T-helper 1 cell treated with Interleukin-12 subunit alpha and Interleukin-12 subunit beta and Interleukin-4 antibody, amounts not matched to agents 30 ng/mL and 1 ng/mL, for 36 hours (primary cell): ENCODE data around the gene RFX3. TPM values are rescaled to one million over a fixed set of nuclear protein-coding genes. Genes with fewer than 3 reads are reported as not detected.

Experiments used
- intact Hi-C: fragments of 100-400 bp; cut with micrococcal nuclease; formaldehyde crosslinking; loops from one replicate; pipeline ENCODE4 v1.15.1; 2024
- total RNA-seq: library from RNA; stranded (reverse); gene quantifications from 2 replicates; pipeline ENCODE4 v1.2.3, GENCODE V29; 2022

Gene RFX3
- total RNA-seq, 1 donor from 2014 or later, result 13.5 TPM

- intact Hi-C loops, result loop anchor here (2.0 to 5.0 kb wide), 4 partner anchors 284 to 1126 kb away; no protein-coding TSS in a partner anchor
Observed at GRCh38 chr9:3241290-3241689, 284.5 kb downstream of the RFX3 start.

- intact Hi-C loops, result loop anchor here (1.0 to 5.0 kb wide), 7 partner anchors 201 to 1127 kb away; no protein-coding TSS in a partner anchor
Observed at GRCh38 chr9:3240656-3241268, 285.0 kb downstream of the RFX3 start.

DNA sequence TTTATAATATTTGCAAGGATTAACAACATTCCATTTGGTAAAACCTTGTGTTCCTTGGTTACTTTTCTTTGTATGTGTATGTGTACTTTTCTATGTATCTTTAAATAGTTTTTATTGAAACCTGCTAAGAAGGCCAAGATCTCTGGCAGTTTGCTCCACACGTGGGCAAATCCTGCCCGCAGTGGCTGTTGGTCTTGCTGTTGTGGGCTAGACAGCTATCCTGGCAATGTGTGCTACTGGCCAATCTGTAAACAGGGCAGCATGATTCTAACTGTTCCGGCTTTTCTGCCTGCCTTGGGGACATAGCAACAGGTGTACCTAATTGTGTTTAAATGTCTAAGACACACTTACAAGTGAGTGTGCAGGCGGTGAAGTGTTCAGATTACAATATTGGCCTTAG lies 286.6 kb downstream of the RFX3 start:
- intact Hi-C loops, result no loop called here

DNA sequence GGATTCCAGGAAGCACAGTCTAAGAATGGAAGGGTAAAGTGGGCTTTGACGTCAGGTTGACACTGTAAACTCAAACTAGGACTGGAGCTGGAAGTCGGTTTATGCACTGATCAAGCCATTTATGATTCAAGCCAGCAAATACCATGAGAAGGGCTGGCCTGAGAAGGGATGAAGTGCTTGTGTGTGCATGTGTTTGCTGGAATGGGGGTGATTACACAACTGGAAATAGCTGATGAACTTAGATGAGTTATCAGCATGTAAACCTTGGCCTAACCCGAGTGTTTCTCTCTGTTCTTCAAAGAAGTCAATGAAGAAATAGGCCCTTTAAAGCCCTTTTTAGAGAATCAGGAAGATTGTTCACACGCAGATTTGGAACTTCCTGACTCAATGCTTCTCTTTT lies 287.6 kb downstream of the RFX3 start:
- intact Hi-C loops, result no loop called here

GRCh38 chr9:3237121-3237520 lies 288.7 kb downstream of the RFX3 start:
- intact Hi-C loops, result no loop called here

GRCh38 chr9:3235497-3235896 lies 290.3 kb downstream of the RFX3 start:
- intact Hi-C loops, result no loop called here

DNA sequence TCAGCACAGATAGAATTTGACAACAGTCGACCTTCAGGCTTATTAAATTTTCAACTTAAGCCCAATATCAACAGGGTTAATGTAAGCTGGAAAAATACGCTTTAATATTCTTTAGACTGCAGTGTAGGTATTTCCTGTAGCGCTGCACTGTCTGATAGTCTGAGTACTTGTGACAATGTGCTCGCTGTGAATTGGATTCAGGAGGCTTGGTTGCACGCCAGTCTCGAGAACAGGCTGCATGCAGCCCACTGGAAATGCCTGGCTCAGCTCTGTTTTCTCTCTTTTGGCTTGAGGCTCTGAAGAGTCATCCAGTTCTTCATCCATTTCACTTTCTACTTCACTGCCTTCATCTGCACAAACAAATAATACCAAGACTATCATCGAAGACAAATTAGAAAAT lies 300.9 kb downstream of the RFX3 start:
- intact Hi-C loops, result no loop called here

GRCh38 chr9:3215658-3216057 lies 310.1 kb downstream of the RFX3 start:
- intact Hi-C loops, result no loop called here

DNA sequence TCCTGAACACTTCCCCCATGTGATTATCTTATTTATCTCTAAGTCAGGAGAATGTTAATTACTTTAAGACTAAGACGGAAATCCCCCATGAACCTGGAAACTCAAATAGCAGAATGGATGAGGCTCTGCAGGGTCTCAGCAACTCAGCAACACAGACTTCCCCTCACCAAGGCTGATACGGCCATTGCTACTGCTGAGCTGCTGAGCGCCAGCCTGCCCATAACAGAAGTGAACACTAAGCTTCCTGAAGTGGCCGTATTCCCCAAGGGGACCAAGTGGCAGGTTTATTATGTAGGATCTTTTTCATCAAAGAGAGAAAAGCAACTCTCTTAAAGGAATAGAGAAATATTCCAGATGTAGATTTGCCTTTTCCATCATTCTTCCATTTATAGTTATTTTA lies 311.1 kb downstream of the RFX3 start:
- intact Hi-C loops, result no loop called here

DNA sequence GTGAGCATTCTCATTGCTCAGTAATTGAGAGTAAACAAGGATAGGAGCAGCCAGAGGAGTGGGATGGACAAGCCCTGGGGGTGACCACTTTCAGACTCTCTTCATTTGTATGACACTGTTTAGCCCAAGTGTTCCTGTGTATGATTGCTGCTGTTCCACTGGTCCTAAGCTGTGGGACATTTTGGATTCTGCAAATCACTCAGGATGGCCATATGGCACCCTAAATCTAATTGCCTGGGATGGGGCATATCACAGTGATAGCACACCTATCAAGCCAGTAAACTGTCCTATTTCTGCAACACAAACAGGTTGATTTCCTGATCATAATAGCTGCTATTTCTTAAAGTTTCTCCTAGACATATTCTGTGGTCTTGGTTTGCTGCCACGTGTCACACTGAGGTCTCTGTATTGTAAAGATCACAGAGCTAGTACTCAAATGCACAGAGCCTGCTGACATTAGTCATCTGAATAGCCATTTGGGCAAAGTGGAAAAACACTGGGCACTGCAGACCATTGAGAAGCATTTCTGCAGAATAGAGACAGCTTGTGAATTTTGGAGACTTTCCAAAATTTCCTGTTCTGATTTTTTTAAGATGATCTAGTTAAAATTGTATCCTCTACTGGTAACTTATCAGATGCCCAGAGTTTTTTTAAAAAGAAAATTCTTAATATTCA lies 320.2 kb downstream of the RFX3 start:
- intact Hi-C loops, result no loop called here

DNA sequence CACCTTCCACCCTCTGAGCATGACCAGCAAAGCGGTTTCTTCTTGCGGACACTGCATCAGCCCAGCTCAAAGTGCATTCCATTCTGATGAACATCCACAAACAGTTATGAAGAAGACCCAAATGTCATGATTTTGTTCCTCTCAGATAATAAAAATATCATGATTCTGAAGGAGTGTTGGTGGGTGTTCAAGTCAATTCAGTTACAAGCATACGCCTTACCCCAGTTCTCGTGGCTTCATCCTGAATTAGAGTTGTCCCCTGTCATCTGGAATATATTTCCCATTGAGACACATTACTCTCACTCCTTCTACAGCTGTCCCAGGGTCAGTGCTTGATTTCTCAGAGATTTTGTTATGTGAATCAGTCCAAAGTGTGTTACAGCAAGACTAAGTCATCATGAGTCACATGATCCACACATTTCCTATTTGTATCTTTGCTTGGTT lies 325.4 kb downstream of the RFX3 start:
- intact Hi-C loops, result no loop called here

DNA sequence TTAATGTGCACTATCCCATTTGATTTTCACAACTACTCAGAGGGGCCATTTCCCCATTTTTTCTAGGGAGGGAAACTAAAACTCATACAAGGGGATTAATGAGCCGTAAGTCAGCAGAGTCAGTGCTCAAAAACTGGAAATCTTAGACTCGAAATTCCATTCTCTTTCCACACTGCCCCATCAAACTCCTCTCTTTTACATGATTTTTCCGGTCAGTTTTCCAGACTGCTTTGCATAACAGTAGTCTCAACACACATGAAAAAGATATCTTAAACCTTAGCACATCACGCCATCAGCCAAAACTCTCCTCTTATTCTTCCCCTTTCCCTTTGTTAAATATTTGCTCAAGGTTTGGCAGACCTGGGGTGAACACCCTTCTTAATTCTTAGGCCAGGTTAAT lies 332.0 kb downstream of the RFX3 start:
- intact Hi-C loops, result no loop called here

DNA sequence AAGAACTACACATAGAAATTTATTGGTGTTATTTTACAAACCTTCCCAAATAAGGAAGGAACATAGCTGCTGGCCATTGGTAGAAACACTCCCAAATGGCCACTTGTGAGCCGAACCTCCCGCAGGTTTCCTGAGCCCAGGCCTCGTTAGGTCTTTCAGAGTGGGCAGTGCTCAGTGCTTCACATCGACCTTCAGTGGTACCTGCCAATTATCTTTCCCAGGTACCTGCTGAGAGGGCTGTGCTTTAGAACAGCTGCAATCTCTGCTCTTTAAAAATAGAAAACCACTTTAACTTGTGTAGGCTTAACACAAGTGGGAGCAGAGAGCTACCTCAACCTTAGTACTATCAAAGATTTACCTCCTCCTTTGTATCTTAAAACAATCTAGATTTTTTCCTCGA lies 334.1 kb downstream of the RFX3 start:
- intact Hi-C loops, result no loop called here

- intact Hi-C loops, result no loop called here
Observed at GRCh38 chr9:3189113-3189861, 336.5 kb downstream of the RFX3 start.

GRCh38 chr9:3186751-3187150 lies 339.1 kb downstream of the RFX3 start:
- intact Hi-C loops, result no loop called here

- intact Hi-C loops, result loop anchor here (1.0 to 5.0 kb wide), 2 partner anchors 309 to 324 kb away; no protein-coding TSS in a partner anchor
Observed at GRCh38 chr9:3181049-3181953, 344.5 kb downstream of the RFX3 start.

GRCh38 chr9:3180696-3181048 lies 345.1 kb downstream of the RFX3 start:
- intact Hi-C loops, result loop anchor here (1.0 to 5.0 kb wide), 2 partner anchors 308 to 323 kb away; no protein-coding TSS in a partner anchor

DNA sequence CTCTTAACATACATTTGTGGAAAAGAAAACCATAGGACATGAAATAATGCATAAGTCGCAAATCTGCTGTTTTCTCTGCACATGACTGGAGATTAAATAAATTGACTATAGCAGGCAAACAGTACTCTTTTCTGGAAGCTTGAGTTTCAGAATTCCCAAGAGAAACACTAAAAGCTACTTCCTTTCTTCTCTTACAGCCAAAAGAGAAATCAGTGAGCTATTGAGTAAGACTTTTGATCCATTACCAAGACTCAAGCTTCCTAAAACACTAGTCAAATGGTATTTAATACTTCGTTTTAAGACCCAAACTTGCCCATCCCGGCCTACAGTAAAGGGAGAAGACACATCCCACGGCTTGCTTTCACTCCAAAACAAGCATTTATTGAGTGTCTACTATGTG lies 346.1 kb downstream of the RFX3 start:
- intact Hi-C loops, result loop anchor here (5.0 kb wide), 1 partner anchor 307 kb away; no protein-coding TSS in a partner anchor

- intact Hi-C loops, result no loop called here
Observed at GRCh38 chr9:3177936-3178335, 347.9 kb downstream of the RFX3 start.

GRCh38 chr9:3177146-3177761 lies 348.5 kb downstream of the RFX3 start:
- intact Hi-C loops, result no loop called here

GRCh38 chr9:3173374-3173773 lies 352.4 kb downstream of the RFX3 start:
- intact Hi-C loops, result no loop called here
